A549 (cell line): Measurements from ENCODE around the gene EXOC4. TPM values are rescaled to one million over a fixed set of nuclear protein-coding genes. Genes with fewer than 3 reads are reported as not detected.
A peak's percentile ranks its signal among the peaks of the same experiment; 100 is the strongest.
"Not testable (repeated sequence)": the region's sequence is repeated elsewhere in the genome, so short reads cannot be mapped to it uniquely, and the experiment has no call there.

ENCODE experiments used
- ATAC-seq, 2 experiments: fragments of 200-7000 bp in 1 of 2; fragments of >200 bp in 1 of 2; cut with Nextera tagmentation in 1 of 2; cut with Tn5 transposase in 1 of 2; 3 replicates each; pipeline versions ENCODE4 v1.8.0 to v1.9.1; 2018 to 2020; ENCODE audit warnings: mild to moderate bottlenecking in 1 of 2, moderate library complexity in 1 of 2
- CTCF ChIA-PET: fragments of 300-600 bp; sonication (Branson Sonifier 250); formaldehyde crosslinking; extraction: SDS; loops from one replicate; lab custom pipeline; 2021; ENCODE audit warnings: antibody characterized with exemption, inconsistent platforms; lab: Yijun Ruan, JAX
- POLR2A ChIA-PET: fragments of 350-600 bp; formaldehyde crosslinking; extraction: SDS; loops from one replicate; lab custom pipeline; 2021; ENCODE audit warnings: antibody characterized with exemption, inconsistent platforms; lab: Yijun Ruan, JAX
- DNase-seq, 2 experiments: peaks; one replicate each; pipeline versions ENCODE4 v3.0.0 to v3.0.0-alpha.2; 2011 to 2016; ENCODE audit warnings: low read depth in 1 of 2, low spot score in 1 of 2
- FAIRE-seq: peaks from 2 replicates; lab custom pipeline; 2011; peaks lifted over from hg19 to GRCh38; lab: Jason Lieb, UNC
- H3K27ac ChIP-seq, 2 experiments: fragments of >200 bp; sonication (Bioruptor Twin); formaldehyde crosslinking; 3 replicates each; pipeline ENCODE4 v1.5.1; 2016 to 2017
- H3K4me1 ChIP-seq: fragments of >200 bp; sonication (Bioruptor Twin); formaldehyde crosslinking; 3 replicates; pipeline ENCODE4 v1.6.1; 2016
- H3K4me2 ChIP-seq: fragments of >200 bp; sonication (Bioruptor Twin); formaldehyde crosslinking; 3 replicates; pipeline ENCODE4 v1.6.1; 2016
- H3K4me3 ChIP-seq: fragments of >200 bp; sonication (Bioruptor Twin); formaldehyde crosslinking; 3 replicates; pipeline ENCODE4 v1.5.1; 2016
- H3K9me3 ChIP-seq: fragments of >200 bp; sonication (Bioruptor Twin); formaldehyde crosslinking; 3 replicates; pipeline ENCODE4 v1.6.1; 2016
- E2F6 ChIP-seq: IDR thresholded peaks from 2 replicates; pipeline ENCODE4 v1.6.1; 2012; ENCODE audit warnings: low read depth, borderline replicate concordance
- EHF ChIP-seq: fragments of 250-450 bp; sonication (Bioruptor Pico); IDR thresholded peaks from 2 replicates; pipeline ENCODE4 v1.5.0; 2020; ENCODE audit warnings: mild to moderate bottlenecking
- EHMT2 ChIP-seq: fragments of 200-600 bp; sonication (generic); IDR thresholded peaks from 2 replicates; pipeline ENCODE4 v1.6.1; 2016; ENCODE audit warnings: antibody characterized with exemption, low read depth, mild to moderate bottlenecking, moderate library complexity
- ELK1 ChIP-seq: fragments of 150-350 bp; IDR thresholded peaks from 2 replicates; pipeline ENCODE4 v1.6.1; 2014; ENCODE audit warnings: low read depth, mild to moderate bottlenecking, low read length
- ESRRA ChIP-seq: fragments of 150-350 bp; IDR thresholded peaks from 2 replicates; pipeline ENCODE4 v1.6.1; 2014; ENCODE audit warnings: mild to moderate bottlenecking, low read length, borderline replicate concordance
- FOSB ChIP-seq: fragments of 250-450 bp; sonication (Bioruptor Pico); IDR thresholded peaks from 2 replicates; pipeline ENCODE4 v1.5.0; 2020; ENCODE audit warnings: mild to moderate bottlenecking, moderate library complexity
- HEYL ChIP-seq: fragments of 250-450 bp; sonication (Bioruptor Pico); IDR thresholded peaks from 2 replicates; pipeline ENCODE4 v1.8.0; 2021; ENCODE audit warnings: mild to moderate bottlenecking, moderate library complexity
- HMGXB4 ChIP-seq: fragments of 250-450 bp; sonication (Bioruptor Pico); IDR thresholded peaks from 2 replicates; pipeline ENCODE4 v1.5.0; 2021; ENCODE audit warnings: mild to moderate bottlenecking, moderate library complexity, borderline replicate concordance
- HOXB13 ChIP-seq: fragments of 250-450 bp; sonication (Bioruptor Pico); IDR thresholded peaks from 2 replicates; pipeline ENCODE4 v1.5.0; 2020; ENCODE audit warnings: low read depth, mild to moderate bottlenecking, moderate library complexity
- JUN ChIP-seq, 2 experiments: fragments of >200 bp; sonication (Bioruptor Twin); formaldehyde crosslinking; IDR thresholded peaks; 2 replicates in 1 of 2; 3 replicates in 1 of 2; pipeline ENCODE4 v1.6.1; 2016 to 2017
- JUNB ChIP-seq: fragments of >200 bp; sonication (Bioruptor Twin); formaldehyde crosslinking; IDR thresholded peaks from 2 replicates; pipeline ENCODE4 v1.6.1; 2016
- MAFK ChIP-seq: fragments of 450-650 bp; IDR thresholded peaks from 2 replicates; pipeline ENCODE4 v1.6.1; 2014; ENCODE audit not compliant: partially characterized antibody
- MYC ChIP-seq: IDR thresholded peaks from 2 replicates; pipeline ENCODE4 v1.6.1; 2012; ENCODE audit warnings: mild to moderate bottlenecking, inconsistent platforms, low read length, improper control_type of control experiment, borderline replicate concordance
- NFE2L2 ChIP-seq: fragments of 150-350 bp; conservative IDR thresholded peaks from 2 replicates; pipeline ENCODE4 v1.6.1; 2014; ENCODE audit warnings: low read length
- NR3C1 ChIP-seq: fragments of >200 bp; sonication (Bioruptor Twin); formaldehyde crosslinking; IDR thresholded peaks from 3 replicates; pipeline ENCODE4 v1.6.1; 2017
- RAD21 ChIP-seq, 2 experiments: fragments of >200 bp in 1 of 2; sonication (Bioruptor Twin) in 1 of 2; formaldehyde crosslinking in 1 of 2; IDR thresholded peaks in 1 of 2; conservative IDR thresholded peaks in 1 of 2; 2 replicates in 1 of 2; 3 replicates in 1 of 2; pipeline ENCODE4 v1.6.1; 2012 to 2018; ENCODE audit warnings: inconsistent platforms in 1 of 2
- RFX5 ChIP-seq: fragments of 450-650 bp; IDR thresholded peaks from 2 replicates; pipeline ENCODE4 v1.7.1; 2014; ENCODE audit warnings: antibody characterized with exemption, mild to moderate bottlenecking, moderate library complexity
- RNF2 ChIP-seq: fragments of 200-600 bp; sonication (generic); IDR thresholded peaks from 2 replicates; pipeline ENCODE4 v1.6.1; 2016; ENCODE audit warnings: low read depth, mild to moderate bottlenecking, antibody characterized with exemption, moderate library complexity, borderline replicate concordance
- TFCP2L1 ChIP-seq: fragments of 250-450 bp; sonication (Bioruptor Pico); IDR thresholded peaks from 2 replicates; pipeline ENCODE4 v1.5.0; 2021; ENCODE audit warnings: mild to moderate bottlenecking
- WGBS: methylation state at CpG from one replicate; pipeline ENCODE4 v1.1.6; 2017; ENCODE audit errors: missing lambda C conversion rate; 5-methylcytosine and 5-hydroxymethylcytosine counted together
- polyA plus RNA-seq, 4 experiments: library from polyadenylated mRNA; depleted of rRNA in 3 of 4; stranded (reverse); fragments of >200 nt; fragmentation: RNase III in 1 of 4; extraction: RNeasy Plus Mini Kit Qiagen cat#74134 plus additional on column Dnase treatment in 1 of 4; gene quantifications; 2 replicates in 3 of 4; 3 replicates in 1 of 4; pipeline ENCODE4 v1.2.3, GENCODE V29; 2011 to 2017

EXOC4 gene
- polyA plus RNA-seq, 2 of the 4 experiments (the other 2 are of a cell fraction): 33.4 to 73.1 TPM

- DNase-seq: no peak
- ChIA-PET CTCF (interaction anchor here (1.1 to 2.8 kb wide), 2 partner anchors 33 to 437 kb away, joined by 5 to 10 read pairs; no protein-coding TSS in a partner anchor), POLR2A (no interaction called here)
- ATAC-seq: no peak; a peak in 1 of 6 replicates
- H3K27ac ChIP-seq: no peak overlapping the region
- H3K4me3 ChIP-seq: no peak overlapping the region
- no peak for TF ChIP-seq NR3C1
- no peak for TF ChIP-seq TFCP2L1
- H3K4me1 ChIP-seq: no peaks in the 10 kb centered on the region
- peak; percentile 39 for FAIRE-seq
- H3K9me3 ChIP-seq: no peaks in the 10 kb centered on the region
- H3K4me2 ChIP-seq: no peak overlapping the region
- WGBS: 72% methylated on average over 6 of the region's 6 CpGs
Observed at GRCh38 chr7:133983685-133984419, 731.0 kb downstream of the EXOC4 start.

GRCh38 chr7:133985300-133985699 is 732.4 kb downstream of the EXOC4 start:
- ATAC-seq (no peak), DNase-seq (no peak), FAIRE-seq (no peak)
- POLR2A ChIA-PET: no interaction called here
- H3K27ac ChIP-seq: no peak overlapping the region
- no peaks in the 10 kb centered on the region for H3K4me1 ChIP-seq
- no peak overlapping the region for H3K4me2 ChIP-seq
- WGBS: 96% methylated on average over 1 of the region's 1 CpG
- no peaks in the 10 kb centered on the region for H3K9me3 ChIP-seq
- H3K4me3 ChIP-seq: no peak overlapping the region
- TF ChIP-seq RNF2 (no peak), JUN (IDR thresholded peaks at IDR 0.05) (no peak), E2F6 (no peak), HOXB13 (no peak), NFE2L2 (no peak), JUNB (no peak), MAFK (no peak)
- CTCF ChIA-PET: interaction anchor here (0.5 to 1.2 kb wide), 3 partner anchors 31 to 549 kb away, joined by 3 to 6 read pairs (median 4); no protein-coding TSS in a partner anchor

- no peaks in the 10 kb centered on the region for H3K4me1 ChIP-seq
- ChIA-PET POLR2A (interaction anchor here (0.7 kb wide), 1 partner anchor 35 kb away, joined by 7 read pairs; no protein-coding TSS in a partner anchor), CTCF (interaction anchor here (1.1 kb wide), 1 partner anchor 533 kb away, joined by 5 read pairs; no protein-coding TSS in a partner anchor)
- no peak overlapping the region for H3K27ac ChIP-seq
- FAIRE-seq (no peak), ATAC-seq (no peak), DNase-seq (no peak)
- H3K4me2 ChIP-seq: no peak overlapping the region
- 77% methylated on average over 2 of the region's 2 CpGs for WGBS
- no peak overlapping the region for H3K4me3 ChIP-seq
- no peaks in the 10 kb centered on the region for H3K9me3 ChIP-seq
- TF ChIP-seq EHF (CRISPR knock-in tag) (no peak), NR3C1 (no peak)
Observed at GRCh38 chr7:133987582-133987981, 734.7 kb downstream of the EXOC4 start.

GRCh38 chr7:133993547-133993946 is 740.7 kb downstream of the EXOC4 start:
- FAIRE-seq (no peak), ATAC-seq (no peak), DNase-seq (no peak)
- Histone ChIP-seq H3K9me3 (no peaks in the 10 kb centered on the region), H3K4me2 (no peak overlapping the region), H3K4me1 (no peaks in the 10 kb centered on the region), H3K4me3 (no peak overlapping the region), H3K27ac (no peak overlapping the region)
- no peak for TF ChIP-seq HMGXB4 (CRISPR knock-in tag)
- no peak for TF ChIP-seq EHMT2
- no peak for TF ChIP-seq FOSB (CRISPR knock-in tag)
- TF ChIP-seq NFE2L2: no peak
- no peak for TF ChIP-seq ESRRA
- TF ChIP-seq MYC: no peak
- no peak for TF ChIP-seq JUNB
- TF ChIP-seq ELK1: no peak
- no peak for TF ChIP-seq RFX5
- no peak for TF ChIP-seq HEYL (CRISPR knock-in tag)
- TF ChIP-seq RAD21 (conservative IDR thresholded peaks at IDR 0.05 in 1 of 2, IDR thresholded peaks at IDR 0.05 in 1 of 2): no peak
- ChIA-PET POLR2A (no interaction called here), CTCF (interaction anchor here (1.5 to 2.4 kb wide), 2 partner anchors 23 to 527 kb away, joined by 7 to 15 read pairs; no protein-coding TSS in a partner anchor)
- 8% methylated on average over 1 of the region's 1 CpG for WGBS

GRCh38 chr7:133994100-133994499 is 741.2 kb downstream of the EXOC4 start:
- CTCF ChIA-PET: interaction anchor here (1.0 to 2.4 kb wide), 6 partner anchors 18 to 554 kb away, joined by 3 to 15 read pairs (median 4); no protein-coding TSS in a partner anchor
- H3K4me2 ChIP-seq, H3K9me3 ChIP-seq, FAIRE-seq, H3K4me3 ChIP-seq, H3K27ac ChIP-seq, H3K4me1 ChIP-seq, ATAC-seq, POLR2A ChIA-PET, DNase-seq: not testable (repeated sequence)
- 79% methylated on average over 7 of the region's 7 CpGs for WGBS
